Activated naive CD4-positive, alpha-beta T cell treated with anti-CD3 and anti-CD28 coated beads, Interleukin-2, amount 50 U/mL, for 24 hours (primary cell): Measurements from ENCODE around the gene MFN2.
"Not testable (repeated sequence)": the region's sequence is repeated elsewhere in the genome, so short reads cannot be mapped to it uniquely, and the experiment has no call there.

ENCODE experiments used
- H3K27ac Mint-ChIP-seq: one replicate; pipeline ENCODE4 v1.8.0; 2021; ENCODE audit warnings: mild to moderate bottlenecking, mixed read lengths
- H3K27me3 Mint-ChIP-seq: one replicate; pipeline ENCODE4 v1.8.0; 2021; ENCODE audit warnings: mixed read lengths
- H3K36me3 Mint-ChIP-seq: one replicate; pipeline ENCODE4 v1.8.0; 2021; ENCODE audit warnings: mixed read lengths
- H3K4me1 Mint-ChIP-seq: one replicate; pipeline ENCODE4 v1.8.0; 2021; ENCODE audit warnings: mixed read lengths
- H3K4me3 Mint-ChIP-seq: one replicate; pipeline ENCODE4 v1.8.0; 2021; ENCODE audit warnings: mild to moderate bottlenecking, mixed read lengths
- H3K9me3 Mint-ChIP-seq: one replicate; pipeline ENCODE4 v1.8.0; 2021; ENCODE audit warnings: mixed read lengths

Gene MFN2

GRCh38 chr1:12022036-12022435 is 41.8 kb downstream of the MFN2 start:
- Mint-ChIP-seq H3K4me3 (no peak overlapping the region), H3K9me3 (no peaks in the 10 kb centered on the region), H3K36me3 (peaks cover 7% of the 10 kb centered on the region), H3K27me3 (no peaks in the 10 kb centered on the region), H3K27ac (no peak overlapping the region), H3K4me1 (peaks cover 6% of the 10 kb centered on the region)

GRCh38 chr1:12026586-12026985 is 46.3 kb downstream of the MFN2 start:
- Mint-ChIP-seq H3K4me3 (no peak overlapping the region), H3K27me3 (no peaks in the 10 kb centered on the region), H3K4me1 (no peaks in the 10 kb centered on the region), H3K27ac (no peak overlapping the region), H3K9me3 (no peaks in the 10 kb centered on the region), H3K36me3 (peaks cover 15% of the 10 kb centered on the region)

GRCh38 chr1:12028248-12028647 is 48.0 kb downstream of the MFN2 start:
- H3K27ac Mint-ChIP-seq: no peak overlapping the region
- no peak overlapping the region for H3K4me3 Mint-ChIP-seq
- no peaks in the 10 kb centered on the region for H3K27me3 Mint-ChIP-seq
- H3K9me3 Mint-ChIP-seq: no peaks in the 10 kb centered on the region
- peaks cover 15% of the 10 kb centered on the region for H3K36me3 Mint-ChIP-seq
- no peaks in the 10 kb centered on the region for H3K4me1 Mint-ChIP-seq

GRCh38 chr1:12028957-12029511 is 48.8 kb downstream of the MFN2 start:
- Mint-ChIP-seq H3K4me1 (no peaks in the 10 kb centered on the region), H3K27me3 (no peaks in the 10 kb centered on the region), H3K36me3 (peaks cover 15% of the 10 kb centered on the region), H3K9me3 (no peaks in the 10 kb centered on the region), H3K4me3 (no peak overlapping the region), H3K27ac (no peak overlapping the region)

GRCh38 chr1:12029720-12030339 is 49.6 kb downstream of the MFN2 start:
- Mint-ChIP-seq H3K4me3 (no peak overlapping the region), H3K36me3 (peaks cover 12% of the 10 kb centered on the region), H3K27me3 (no peaks in the 10 kb centered on the region), H3K9me3 (no peaks in the 10 kb centered on the region), H3K27ac (no peak overlapping the region), H3K4me1 (no peaks in the 10 kb centered on the region)

GRCh38 chr1:12031039-12031980 is 51.1 kb downstream of the MFN2 start:
- H3K27me3 Mint-ChIP-seq: no peaks in the 10 kb centered on the region
- H3K36me3 Mint-ChIP-seq: peaks cover 8% of the 10 kb centered on the region
- H3K27ac Mint-ChIP-seq: no peak overlapping the region
- H3K4me3 Mint-ChIP-seq: no peak overlapping the region
- H3K4me1 Mint-ChIP-seq: no peaks in the 10 kb centered on the region
- H3K9me3 Mint-ChIP-seq: no peaks in the 10 kb centered on the region

GRCh38 chr1:12032161-12032621 is 51.9 kb downstream of the MFN2 start:
- H3K27me3 Mint-ChIP-seq: no peaks in the 10 kb centered on the region

GRCh38 chr1:12033441-12033840 is 53.2 kb downstream of the MFN2 start:
- not testable (repeated sequence) for H3K36me3 Mint-ChIP-seq, H3K9me3 Mint-ChIP-seq, H3K27ac Mint-ChIP-seq, H3K4me3 Mint-ChIP-seq, H3K27me3 Mint-ChIP-seq, H3K4me1 Mint-ChIP-seq

More at GRCh38 chr1:12032161-12032621, 51.9 kb downstream of the MFN2 start:
- no peak overlapping the region for H3K27ac Mint-ChIP-seq
- H3K36me3 Mint-ChIP-seq: peaks cover 8% of the 10 kb centered on the region
- no peak overlapping the region for H3K4me3 Mint-ChIP-seq
- no peaks in the 10 kb centered on the region for H3K9me3 Mint-ChIP-seq
- no peaks in the 10 kb centered on the region for H3K4me1 Mint-ChIP-seq

GRCh38 chr1:12034381-12034801 is 54.1 kb downstream of the MFN2 start:
- H3K36me3 Mint-ChIP-seq: no peaks in the 10 kb centered on the region
- H3K9me3 Mint-ChIP-seq: no peaks in the 10 kb centered on the region
- H3K4me3 Mint-ChIP-seq: no peak overlapping the region
- H3K4me1 Mint-ChIP-seq: no peaks in the 10 kb centered on the region
- no peak overlapping the region for H3K27ac Mint-ChIP-seq
- H3K27me3 Mint-ChIP-seq: no peaks in the 10 kb centered on the region

- Mint-ChIP-seq H3K27ac (no peak overlapping the region), H3K4me1 (no peaks in the 10 kb centered on the region), H3K27me3 (no peaks in the 10 kb centered on the region), H3K9me3 (no peaks in the 10 kb centered on the region), H3K4me3 (no peak overlapping the region), H3K36me3 (no peaks in the 10 kb centered on the region)
Measured at GRCh38 chr1:12035312-12035711, 55.1 kb downstream of the MFN2 start.

- Mint-ChIP-seq H3K27ac (no peak overlapping the region), H3K4me3 (no peak overlapping the region), H3K36me3 (no peaks in the 10 kb centered on the region), H3K4me1 (no peaks in the 10 kb centered on the region), H3K9me3 (no peaks in the 10 kb centered on the region), H3K27me3 (no peaks in the 10 kb centered on the region)
Measured at GRCh38 chr1:12037486-12038355, 57.5 kb downstream of the MFN2 start.

- no peaks in the 10 kb centered on the region for H3K9me3 Mint-ChIP-seq
- H3K27me3 Mint-ChIP-seq: no peaks in the 10 kb centered on the region
Measured at GRCh38 chr1:12038356-12039163, 58.3 kb downstream of the MFN2 start.

GRCh38 chr1:12039164-12039525 is 58.9 kb downstream of the MFN2 start:
- Mint-ChIP-seq H3K36me3 (no peaks in the 10 kb centered on the region), H3K4me1 (no peaks in the 10 kb centered on the region), H3K27ac (no peak overlapping the region), H3K9me3 (no peaks in the 10 kb centered on the region), H3K27me3 (no peaks in the 10 kb centered on the region), H3K4me3 (no peak overlapping the region)

More at GRCh38 chr1:12038356-12039163, 58.3 kb downstream of the MFN2 start:
- Mint-ChIP-seq H3K27ac (no peak overlapping the region), H3K4me3 (no peak overlapping the region), H3K4me1 (no peaks in the 10 kb centered on the region), H3K36me3 (no peaks in the 10 kb centered on the region)

- not testable (repeated sequence) for H3K36me3 Mint-ChIP-seq, H3K4me1 Mint-ChIP-seq, H3K4me3 Mint-ChIP-seq, H3K27ac Mint-ChIP-seq, H3K9me3 Mint-ChIP-seq, H3K27me3 Mint-ChIP-seq
Measured at GRCh38 chr1:12039824-12040456, 59.7 kb downstream of the MFN2 start.
